Mononuclear cell (primary cell): ENCODE data around the gene PCDH19. TPM values are rescaled to one million over a fixed set of nuclear protein-coding genes. Genes with fewer than 3 reads are reported as not detected.

Source experiments
- H3K27me3 ChIP-seq: 2 replicates; pipeline ENCODE4 v1.6.0; 2011; ENCODE audit warnings: low read length, control low read depth; ENCODE audit not compliant: insufficient read depth
- H3K4me1 ChIP-seq: 2 replicates; pipeline ENCODE4 v1.5.1; 2011; ENCODE audit warnings: mild to moderate bottlenecking, low read length, control low read depth; ENCODE audit not compliant: insufficient read depth
- H3K4me3 ChIP-seq: 2 replicates; pipeline ENCODE4 v1.5.1; 2011; ENCODE audit warnings: mild to moderate bottlenecking, low read length, moderate library complexity
- H3K9me3 ChIP-seq: 2 replicates; pipeline ENCODE4 v1.5.1; 2011; ENCODE audit warnings: low read depth, mild to moderate bottlenecking, control low read depth, low read length
- total RNA-seq: library from RNA; depleted of rRNA; stranded (reverse); fragments of >200 nt; gene quantifications from one replicate; pipeline ENCODE4 v1.2.3, GENCODE V29; 2012

Gene PCDH19
- total RNA-seq, 1 donor = not detected

- Histone ChIP-seq H3K4me3 (no peak overlapping the region), H3K9me3 (no peaks in the 10 kb centered on the region), H3K4me1 (no peaks in the 10 kb centered on the region), H3K27me3 (no peaks in the 10 kb centered on the region)
Observed at GRCh38 chrX:100289066-100289558, 121.0 kb downstream of the PCDH19 start.

- H3K4me3 ChIP-seq = no peak overlapping the region
- H3K4me1 ChIP-seq = no peaks in the 10 kb centered on the region
- no peaks in the 10 kb centered on the region for H3K9me3 ChIP-seq
- H3K27me3 ChIP-seq = no peaks in the 10 kb centered on the region
Observed at GRCh38 chrX:100277231-100277630, 132.8 kb downstream of the PCDH19 start.

GRCh38 chrX:100274916-100275315, 135.2 kb downstream of the PCDH19 start:
- no peaks in the 10 kb centered on the region for H3K27me3 ChIP-seq
- no peak overlapping the region for H3K4me3 ChIP-seq
- H3K4me1 ChIP-seq = no peaks in the 10 kb centered on the region
- H3K9me3 ChIP-seq = no peaks in the 10 kb centered on the region

GRCh38 chrX:100265179-100265578, 144.9 kb downstream of the PCDH19 start:
- Histone ChIP-seq H3K4me3 (no peak overlapping the region), H3K9me3 (no peaks in the 10 kb centered on the region), H3K27me3 (no peaks in the 10 kb centered on the region), H3K4me1 (no peaks in the 10 kb centered on the region)

- no peaks in the 10 kb centered on the region for H3K4me1 ChIP-seq
- no peaks in the 10 kb centered on the region for H3K9me3 ChIP-seq
- no peak overlapping the region for H3K4me3 ChIP-seq
- no peaks in the 10 kb centered on the region for H3K27me3 ChIP-seq
Observed at GRCh38 chrX:100264200-100264599, 145.9 kb downstream of the PCDH19 start.

GRCh38 chrX:100263650-100264049, 146.4 kb downstream of the PCDH19 start:
- no peaks in the 10 kb centered on the region for H3K4me1 ChIP-seq
- no peaks in the 10 kb centered on the region for H3K9me3 ChIP-seq
- no peaks in the 10 kb centered on the region for H3K27me3 ChIP-seq
- H3K4me3 ChIP-seq = no peak overlapping the region

- Histone ChIP-seq H3K4me1 (no peaks in the 10 kb centered on the region), H3K27me3 (no peaks in the 10 kb centered on the region), H3K4me3 (no peak overlapping the region), H3K9me3 (no peaks in the 10 kb centered on the region)
Observed at GRCh38 chrX:100248885-100249493, 161.1 kb downstream of the PCDH19 start.

GRCh38 chrX:100247826-100248225, 162.2 kb downstream of the PCDH19 start:
- no peaks in the 10 kb centered on the region for H3K9me3 ChIP-seq
- no peaks in the 10 kb centered on the region for H3K27me3 ChIP-seq
- no peak overlapping the region for H3K4me3 ChIP-seq
- no peaks in the 10 kb centered on the region for H3K4me1 ChIP-seq

GRCh38 chrX:100244681-100245080, 165.4 kb downstream of the PCDH19 start:
- Histone ChIP-seq H3K4me1 (no peaks in the 10 kb centered on the region), H3K4me3 (no peak overlapping the region), H3K9me3 (no peaks in the 10 kb centered on the region)

More at GRCh38 chrX:100244681-100245080, 165.4 kb downstream of the PCDH19 start:
- H3K27me3 ChIP-seq = no peaks in the 10 kb centered on the region

Other genes with a start within 250 kb of the PCDH19 start
- gene TNMD, start 174.7 kb upstream of the PCDH19 start, total RNA-seq = not detected
- gene TSPAN6, start 226.5 kb upstream of the PCDH19 start, total RNA-seq = 0.94 TPM
- not detected for gene SRPX2, start 233.9 kb upstream of the PCDH19 start, total RNA-seq